Endometrial microvascular endothelial cells (primary cell): ENCODE data around the gene MELTF. TPM values are rescaled to one million over a fixed set of nuclear protein-coding genes. Genes with fewer than 3 reads are reported as not detected.

Experiments used
- in situ Hi-C: cut with HindIII; loops from 2 replicates; pipeline ENCODE4 v1.10.0; 2017; ENCODE audit warnings: low sequenced_read_pairs, low pct_unique_long_range_greater_than_20kb; ENCODE audit errors: inconsistent ontology term
- total RNA-seq: library from RNA; depleted of rRNA; stranded (reverse); fragments of >200 nt; gene quantifications from one replicate; pipeline ENCODE4 v1.2.3, GENCODE V29; 2015; ENCODE audit errors: inconsistent ontology term

The MELTF gene
- total RNA-seq, 1 donor from 2014 or later: 0.46 TPM

GRCh38 chr3:196962108-196962929 is 67.3 kb downstream of the MELTF start:
- in situ Hi-C loops: no loop called here

GRCh38 chr3:196954832-196955231 is 74.8 kb downstream of the MELTF start:
- in situ Hi-C loops: no loop called here

Other genes with a start within 250 kb of the MELTF start
- gene SENP5, start 161.9 kb downstream of the MELTF start, total RNA-seq: 22.7 TPM
- gene NCBP2, start 87.3 kb downstream of the MELTF start, total RNA-seq: 68.6 TPM
- gene PIGZ, start 61.0 kb downstream of the MELTF start, total RNA-seq: 3.0 TPM